Heart left ventricle (tissue), 16 donors: Measurements from ENCODE around the gene IL1RL2. TPM values are rescaled to one million over a fixed set of nuclear protein-coding genes. Genes with fewer than 3 reads are reported as not detected.

Experiments used
- ATAC-seq, 4 donors: fragments of 200-7000 bp; cut with Tn5 transposase; one replicate each; pipeline ENCODE4 v1.9.1; 2020 to 2022; ENCODE audit warnings: moderate library complexity in 4 of 4, mild to moderate bottlenecking in 3 of 4, moderate number of reproducible peaks in 1 of 4
- DNase-seq, 5 donors: peaks; one replicate each; pipeline ENCODE4 v3.0.0-alpha.2; 2020
- H3K27ac ChIP-seq, 12 donors: fragments of 200-600 bp; sonication (generic) in 4 of 12; one replicate each; pipeline versions ENCODE4 v1.5.0 to v1.8.0; 2016 to 2022; ENCODE audit warnings: mild to moderate bottlenecking in 2 of 12
- H3K27me3 ChIP-seq, 9 donors: fragments of 200-600 bp; sonication (generic) in 2 of 9; one replicate each; pipeline versions ENCODE4 v1.5.1 to v1.8.0; 2016 to 2022; ENCODE audit warnings: mild to moderate bottlenecking in 3 of 9
- H3K36me3 ChIP-seq, 9 donors: fragments of 200-600 bp; sonication (generic) in 2 of 9; one replicate each; pipeline versions ENCODE4 v1.5.0 to v1.8.0; 2018 to 2022; ENCODE audit warnings: mild to moderate bottlenecking in 2 of 9
- H3K4me1 ChIP-seq, 12 donors: fragments of 200-600 bp; sonication (generic) in 4 of 12; one replicate each; pipeline versions ENCODE4 v1.5.0 to v1.8.0; 2016 to 2022; ENCODE audit warnings: mild to moderate bottlenecking in 3 of 12
- H3K4me3 ChIP-seq, 12 donors: fragments of 200-600 bp; sonication (generic) in 4 of 12; one replicate each; pipeline versions ENCODE4 v1.5.0 to v1.8.0; 2017 to 2022; ENCODE audit warnings: mild to moderate bottlenecking in 9 of 12, moderate library complexity in 4 of 12
- H3K9me3 ChIP-seq, 12 donors: fragments of 200-600 bp; sonication (generic) in 4 of 12; one replicate each; pipeline versions ENCODE4 v1.5.0 to v1.8.0; 2016 to 2022; ENCODE audit warnings: mild to moderate bottlenecking in 1 of 12
- CTCF ChIP-seq, 12 donors: fragments of 200-600 bp; sonication (generic) in 4 of 12; IDR thresholded peaks; one replicate each; pipeline versions ENCODE4 v1.5.0 to v1.8.0; 2018 to 2022; ENCODE audit warnings: antibody characterized with exemption in 12 of 12, mild to moderate bottlenecking in 5 of 12
- POLR2A ChIP-seq, 2 donors: fragments of 450-650 bp; IDR thresholded peaks; one replicate each; pipeline ENCODE4 v1.6.1; 2017; ENCODE audit warnings: antibody characterized with exemption in 2 of 2, mild to moderate bottlenecking in 2 of 2, moderate library complexity in 2 of 2
- WGBS, 4 donors: extraction: QIAGEN DNeasy Blood & Tissue Kit in 2 of 4; methylation state at CpG; one replicate each; pipeline versions ENCODE4 v1.1.5 to v1.1.7; 2013 to 2018; 5-methylcytosine and 5-hydroxymethylcytosine counted together
- intact Hi-C, 10 donors: fragments of 100-400 bp; cut with DNase I; formaldehyde crosslinking; loops; one replicate each; pipeline versions ENCODE4 v1.11.1 to v1.14.2; 2022
- polyA plus RNA-seq, 2 donors: library from polyadenylated mRNA; stranded (reverse); fragments of 200-250 nt; gene quantifications; one replicate each; pipeline ENCODE4 v1.2.3, GENCODE V29; 2013
- total RNA-seq, 9 donors: library from RNA; depleted of rRNA in 2 of 9; stranded (reverse); fragments of >200 nt in 2 of 9; fragmentation: NEBNext Ultra II Directional in 3 of 9; extraction: Animal tissue kit (Norgen Biotek cat#: 25700) in 3 of 9; gene quantifications; one replicate each; pipeline versions ENCODE4 v1.1.0 to v1.2.4, GENCODE V29; 2016 to 2023
- donor health status: ischemic (EF 13 %, LVEDD 7.1; RV severe dilation, severe dysfunction).
- donor health status: healthy with polysubstance abuse.
- donor health status: DM: no; HTN: yes; CAD: no.
- donor health status: DM: no; HTN: no; CAD: no.
- donor health status: ischemic (EF 25% LVEDD 6.9; RV normal size, moderate dysfunction).
- donor health status: ischemic (EF 25% LVEDD 5.7; RV mildly dilated, moderate dysfunction).
- donor health status: healthy.
- donor health status: DM: yes; HTN: yes; CAD: no.
- donor health status: ischemic (EF 35%, LVEDD 5.7; RV mildly dilated, moderate dysfunction).
- donor health status: nonischemic (EF 11% LVEDD 7.7; RV severe dilation, severe dysfunction).
- donor health status: DM: yes; HTN: yes; CAD: no.
- donor health status: PGD.
- donor health status: ischemic (EF 29% LVEDD 5.4; RV normal size, mild dysfunction).
- donor health status: nonischemic (EF 23%, LVEDD 6.1; RV moderate dilation, normal function).

Gene IL1RL2
- total and polyA plus RNA-seq, 11 donors = 0.22 to 0.75 (median 0.43) TPM; not detected in 5

- ATAC-seq (no peak), DNase-seq (no peak)
- H3K9me3 ChIP-seq = peaks cover 0 to 40% (median 18%) of the 10 kb centered on the region in 12 donors
- WGBS, 4 donors = 93 to 99% (median 97%) methylated on average over 4 of the region's 4 CpGs
- H3K36me3 ChIP-seq = peaks cover 0 to 19% (median 0%) of the 10 kb centered on the region in 9 donors
- H3K4me1 ChIP-seq = peaks cover 0 to 55% (median 28%) of the 10 kb centered on the region in 12 donors
- H3K27ac ChIP-seq = no peak overlapping the region
- H3K4me3 ChIP-seq = no peak overlapping the region
- H3K27me3 ChIP-seq = no peaks in the 10 kb centered on the region
- TF ChIP-seq POLR2A (IDR thresholded peaks at IDR 0.05) (no peak), CTCF (IDR thresholded peaks at IDR 0.05) (no peak)
- intact Hi-C loops = loop anchor here in 1 of 10 donors (5.0 kb wide), 1 partner anchor 109 kb away; no protein-coding TSS in a partner anchor
Measured at GRCh38 chr2:102145934-102146333, 40.9 kb upstream of the IL1RL2 start.

DNA sequence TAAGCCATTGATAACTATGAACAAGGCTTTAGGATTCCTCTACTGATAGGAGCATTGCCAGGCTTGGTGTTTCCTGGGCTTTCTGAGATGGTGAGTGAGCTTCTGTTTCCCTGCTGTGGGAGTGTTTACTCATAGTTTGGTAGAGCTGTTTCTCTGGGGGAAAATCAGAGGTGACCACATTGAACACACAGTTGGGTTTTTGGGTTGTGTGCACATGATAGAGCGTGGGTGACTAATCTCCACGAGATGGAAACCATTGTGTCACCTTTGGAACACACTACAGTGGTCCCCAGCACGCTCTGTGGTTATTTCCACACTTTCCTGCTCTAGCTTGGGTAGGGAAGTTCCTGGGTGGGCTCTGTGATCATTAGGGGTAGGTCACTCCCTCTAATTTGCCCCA is 38.9 kb upstream of the IL1RL2 start:
- TF ChIP-seq CTCF (IDR thresholded peaks at IDR 0.05) (no peak), POLR2A (IDR thresholded peaks at IDR 0.05) (no peak)
- Histone ChIP-seq H3K4me1 (peaks cover 0 to 40% (median 19%) of the 10 kb centered on the region in 12 donors), H3K4me3 (no peak overlapping the region), H3K36me3 (peaks cover 0 to 21% (median 0%) of the 10 kb centered on the region in 9 donors), H3K9me3 (peaks cover 0 to 40% (median 18%) of the 10 kb centered on the region in 12 donors), H3K27ac (peak overlapping the region in 2 of 12 donors; percentile 29 to 43), H3K27me3 (no peaks in the 10 kb centered on the region)
- WGBS, 4 donors = 79 to 89% (median 87%) methylated on average over 3 of the region's 3 CpGs
- peak in 1 of 4 donors; percentile 35 for ATAC-seq
- DNase-seq = no peak
- intact Hi-C loops = loop anchor here in 1 of 10 donors (5.0 kb wide), 1 partner anchor 111 kb away; no protein-coding TSS in a partner anchor

GRCh38 chr2:102149243-102149642 is 37.6 kb upstream of the IL1RL2 start:
- Histone ChIP-seq H3K4me3 (no peak overlapping the region), H3K27ac (peak overlapping the region in 1 of 12 donors; percentile 57), H3K9me3 (peaks cover 0 to 40% (median 18%) of the 10 kb centered on the region in 12 donors), H3K36me3 (peaks cover 0 to 29% (median 4%) of the 10 kb centered on the region in 9 donors), H3K4me1 (peaks cover 0 to 36% (median 15%) of the 10 kb centered on the region in 12 donors), H3K27me3 (no peaks in the 10 kb centered on the region)
- TF ChIP-seq POLR2A (IDR thresholded peaks at IDR 0.05) = no peak
- no peak for TF ChIP-seq CTCF (IDR thresholded peaks at IDR 0.05)
- no peak for ATAC-seq
- DNase-seq = no peak
- intact Hi-C loops = loop anchor here in 1 of 10 donors (5.0 kb wide), 1 partner anchor 112 kb away; no protein-coding TSS in a partner anchor
- 64 to 85% (median 82%) methylated on average over 2 of the region's 2 CpGs for WGBS, 4 donors

DNA sequence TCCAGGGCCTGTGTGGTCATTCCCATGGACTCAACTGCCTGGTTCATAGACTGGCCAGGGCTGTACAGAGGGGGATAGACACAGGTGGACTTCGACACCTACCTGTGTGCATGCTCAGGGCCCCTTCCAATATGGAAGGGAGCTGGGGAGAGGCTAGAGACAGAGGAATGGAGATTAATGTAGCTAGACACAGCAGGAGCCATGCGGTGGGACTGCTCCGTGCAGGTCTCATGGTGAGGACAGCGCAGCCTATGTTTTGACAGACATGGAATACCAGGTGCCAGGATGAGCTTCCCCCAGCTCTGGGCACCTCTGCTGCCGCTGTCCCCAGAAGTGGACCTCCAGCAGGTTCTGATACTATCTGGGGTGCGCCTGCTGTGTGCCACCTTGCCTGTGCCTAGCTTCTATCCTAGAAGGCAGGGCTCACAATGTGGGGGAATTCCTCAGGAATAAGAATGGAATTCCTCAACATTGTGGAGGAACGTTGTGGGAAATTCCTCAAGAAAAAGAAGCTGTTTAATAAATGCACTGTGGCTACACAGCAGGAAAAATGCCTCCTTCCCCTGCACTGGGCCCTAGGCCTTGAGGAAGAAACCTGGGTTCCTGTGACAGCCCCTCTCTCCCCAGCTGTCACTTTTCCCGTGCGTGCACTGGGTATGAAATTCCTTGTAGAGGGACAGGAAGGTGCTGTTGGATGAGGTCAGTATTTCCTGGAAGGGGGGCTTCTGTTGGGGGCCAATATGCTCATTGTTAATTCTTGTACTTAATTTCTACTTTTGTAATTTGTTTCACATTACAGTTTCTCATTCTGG is 37.0 kb upstream of the IL1RL2 start:
- Histone ChIP-seq H3K4me1 (peaks cover 0 to 36% (median 11%) of the 10 kb centered on the region in 12 donors), H3K36me3 (peaks cover 0 to 30% (median 10%) of the 10 kb centered on the region in 9 donors), H3K27me3 (no peaks in the 10 kb centered on the region), H3K4me3 (no peak overlapping the region), H3K27ac (peak overlapping the region in 5 of 12 donors; percentile 4 to 57 (median 19)), H3K9me3 (peaks cover 0 to 39% (median 18%) of the 10 kb centered on the region in 12 donors)
- intact Hi-C loops = loop anchor here in 1 of 10 donors (5.0 kb wide), 1 partner anchor 113 kb away; no protein-coding TSS in a partner anchor
- 72 to 77% (median 74%) methylated on average over 9 of the region's 9 CpGs for WGBS, 4 donors
- DNase-seq (no peak), ATAC-seq (peak in 1 of 4 donors; percentile 51)
- TF ChIP-seq CTCF (IDR thresholded peaks at IDR 0.05) (no peak), POLR2A (IDR thresholded peaks at IDR 0.05) (no peak)
